ENCODE data around the gene TMEM132A. TPM values are rescaled to one million over a fixed set of nuclear protein-coding genes. Genes with fewer than 3 reads are reported as not detected.

The TMEM132A gene
- total RNA-seq, 2 experiments from 2014 or later: 0.52 to 0.93 TPM

GRCh38 chr11:60919956-60920355 lies 4.3 kb upstream of the TMEM132A start:
- peaks cover 36% of the 10 kb centered on the region for H3K36me3 Mint-ChIP-seq
- CTCF ChIA-PET: interaction anchor here (1.6 kb wide), 1 partner anchor 267 kb away, joined by 4 read pairs; no protein-coding TSS in a partner anchor

GRCh38 chr11:60921259-60921658 lies 3.0 kb upstream of the TMEM132A start:
- CTCF ChIA-PET: no interaction called here
- no peak for DNase-seq
- H3K36me3 Mint-ChIP-seq: peaks cover 34% of the 10 kb centered on the region
- ATAC-seq: no peak
- no peak overlapping the region for H3K4me3 Mint-ChIP-seq
- H3K4me1 Mint-ChIP-seq: peaks cover 19% of the 10 kb centered on the region
- H3K9me3 Mint-ChIP-seq (ENCODE audit: low read depth): no peaks in the 10 kb centered on the region
- H3K27me3 Mint-ChIP-seq: peaks cover 22% of the 10 kb centered on the region
- no peak overlapping the region for H3K27ac Mint-ChIP-seq

More at GRCh38 chr11:60919956-60920355, 4.3 kb upstream of the TMEM132A start:
- DNase-seq: no peak
- Mint-ChIP-seq H3K27me3 (peaks cover 9% of the 10 kb centered on the region), H3K4me3 (no peak overlapping the region), H3K27ac (no peak overlapping the region), H3K9me3 (ENCODE audit: low read depth) (no peaks in the 10 kb centered on the region), H3K4me1 (peaks cover 20% of the 10 kb centered on the region)
- no peak for ATAC-seq

DNA sequence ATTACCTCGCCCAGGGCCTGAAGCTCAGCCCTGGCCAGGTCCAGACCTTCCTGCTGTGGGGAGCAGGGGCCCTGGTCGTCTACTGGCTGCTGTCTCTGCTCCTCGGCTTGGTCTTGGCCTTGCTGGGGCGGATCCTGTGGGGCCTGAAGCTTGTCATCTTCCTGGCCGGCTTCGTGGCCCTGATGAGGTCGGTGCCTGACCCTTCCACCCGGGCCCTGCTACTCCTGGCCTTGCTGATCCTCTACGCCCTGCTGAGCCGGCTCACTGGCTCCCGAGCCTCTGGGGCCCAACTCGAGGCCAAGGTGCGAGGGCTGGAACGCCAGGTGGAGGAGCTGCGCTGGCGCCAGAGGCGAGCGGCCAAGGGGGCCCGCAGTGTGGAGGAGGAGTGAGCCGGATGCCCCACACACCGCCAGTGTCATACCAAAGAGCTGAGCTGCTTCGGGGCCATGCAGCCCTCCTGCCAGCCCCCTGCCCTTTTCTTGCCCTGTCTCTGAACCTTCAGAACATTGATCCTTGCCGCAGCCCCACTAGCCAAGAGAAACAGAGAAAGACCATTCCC lies 2.4 kb upstream of the TMEM132A start:
- DNase-seq: no peak
- H3K9me3 Mint-ChIP-seq (ENCODE audit: low read depth): no peaks in the 10 kb centered on the region
- no peak for ATAC-seq
- H3K36me3 Mint-ChIP-seq: peaks cover 34% of the 10 kb centered on the region
- CTCF ChIA-PET: no interaction called here
- peaks cover 28% of the 10 kb centered on the region for H3K27me3 Mint-ChIP-seq
- no peak overlapping the region for H3K27ac Mint-ChIP-seq
- H3K4me3 Mint-ChIP-seq: no peak overlapping the region
- peaks cover 15% of the 10 kb centered on the region for H3K4me1 Mint-ChIP-seq

GRCh38 chr11:60922906-60923305 lies 1.4 kb upstream of the TMEM132A start:
- DNase-seq (no peak), ATAC-seq (no peak)
- Mint-ChIP-seq H3K27me3 (peaks cover 32% of the 10 kb centered on the region), H3K4me3 (no peak overlapping the region), H3K36me3 (peaks cover 32% of the 10 kb centered on the region), H3K4me1 (peaks cover 12% of the 10 kb centered on the region), H3K27ac (no peak overlapping the region), H3K9me3 (ENCODE audit: low read depth) (no peaks in the 10 kb centered on the region)
- CTCF ChIA-PET: no interaction called here

DNA sequence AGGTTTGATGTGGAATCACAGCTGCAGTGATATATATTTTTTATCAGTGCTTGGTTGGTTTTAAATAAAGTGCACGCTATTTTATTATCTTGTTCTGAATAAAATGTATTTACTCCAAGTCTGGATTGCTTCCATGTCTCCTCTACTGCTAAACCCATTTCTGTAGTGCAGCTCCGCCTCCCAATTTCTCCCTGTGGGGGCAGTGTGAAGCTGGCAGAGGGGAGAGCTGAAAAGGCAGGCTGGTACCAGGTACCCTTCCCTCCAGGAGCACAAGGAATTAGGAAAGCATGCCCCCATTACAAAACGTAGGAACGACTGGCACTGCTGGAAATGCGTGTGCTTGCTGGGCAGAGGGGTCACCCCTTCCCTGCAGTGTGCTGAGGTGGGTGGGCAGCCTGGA lies 934 bp upstream of the TMEM132A start:
- Mint-ChIP-seq H3K4me3 (no peak overlapping the region), H3K36me3 (peaks cover 32% of the 10 kb centered on the region)
- no peak for ATAC-seq

GRCh38 chr11:60923800-60924109 lies 505 bp upstream of the TMEM132A start:
- H3K4me3 Mint-ChIP-seq: peak overlapping the region; percentile 21
- CTCF ChIA-PET: interaction anchor here (0.9 to 1.1 kb wide), 3 partner anchors 8 to 93 kb away, joined by 3 to 4 read pairs (median 3); no protein-coding TSS in a partner anchor
- no peak for ATAC-seq

More for the DNA sequence above, 934 bp upstream of the TMEM132A start:
- no peak for DNase-seq
- CTCF ChIA-PET: interaction anchor here (0.9 to 1.1 kb wide), 3 partner anchors 8 to 92 kb away, joined by 3 to 4 read pairs (median 3); no protein-coding TSS in a partner anchor
- peaks cover 32% of the 10 kb centered on the region for H3K27me3 Mint-ChIP-seq
- no peaks in the 10 kb centered on the region for H3K9me3 Mint-ChIP-seq (ENCODE audit: low read depth)
- no peak overlapping the region for H3K27ac Mint-ChIP-seq
- peaks cover 12% of the 10 kb centered on the region for H3K4me1 Mint-ChIP-seq

DNA sequence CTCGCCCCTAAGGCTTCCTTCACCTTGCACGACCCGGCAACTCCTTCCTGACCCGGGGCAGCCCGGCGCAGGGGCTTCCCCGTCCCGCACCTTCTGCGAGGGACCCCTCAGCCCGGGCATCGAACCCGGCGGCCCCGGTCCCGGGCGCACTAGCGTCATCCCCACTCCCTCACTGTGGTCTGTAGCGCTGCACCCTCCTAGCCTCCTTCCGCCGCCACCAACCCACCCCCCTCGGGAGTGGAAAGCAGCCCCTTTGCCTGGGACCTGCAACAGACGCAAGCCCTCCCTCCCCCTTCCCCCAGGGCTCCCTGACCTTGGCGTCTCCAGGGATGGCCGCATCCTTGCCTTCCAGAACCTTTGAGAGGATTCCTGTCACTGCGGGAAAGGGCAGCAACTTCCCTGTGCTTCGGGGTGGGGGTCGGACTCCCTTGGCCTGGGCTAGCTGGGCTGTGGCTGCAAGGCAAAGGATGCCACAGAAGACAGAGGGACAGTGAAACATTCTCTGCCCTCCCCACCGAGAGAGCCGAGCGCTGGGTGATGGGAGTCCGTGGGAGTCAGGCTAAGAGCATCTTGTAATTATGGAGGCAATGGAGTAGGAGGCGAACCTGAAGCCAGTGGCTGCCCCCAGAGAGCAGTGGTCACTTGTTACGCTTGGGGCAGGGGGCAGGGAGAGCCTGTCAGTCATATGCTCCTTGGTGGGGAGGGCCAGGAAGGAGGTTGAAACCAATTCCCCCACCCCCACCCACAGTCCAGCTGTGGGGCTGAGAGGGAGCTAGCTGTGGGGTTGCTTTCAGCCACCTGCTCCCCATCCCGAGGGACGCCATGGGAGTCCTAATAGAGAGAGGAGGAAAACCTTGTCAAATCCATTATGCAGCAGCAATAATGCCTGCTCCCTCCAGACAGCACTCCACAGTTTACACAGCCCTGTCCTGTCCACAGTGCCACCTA lies 920 bp downstream of the TMEM132A start:
- DNase-seq (no peak), ATAC-seq (peak; percentile 27)
- H3K4me1 Mint-ChIP-seq: peaks cover 12% of the 10 kb centered on the region
- CTCF ChIA-PET: no interaction called here
- peaks cover 41% of the 10 kb centered on the region for H3K27me3 Mint-ChIP-seq
- no peaks in the 10 kb centered on the region for H3K9me3 Mint-ChIP-seq (ENCODE audit: low read depth)
- H3K4me3 Mint-ChIP-seq: peak overlapping the region; percentile 15
- peaks cover 23% of the 10 kb centered on the region for H3K36me3 Mint-ChIP-seq
- H3K27ac Mint-ChIP-seq: no peak overlapping the region

More at GRCh38 chr11:60923800-60924109, 505 bp upstream of the TMEM132A start:
- H3K4me1 Mint-ChIP-seq: peaks cover 12% of the 10 kb centered on the region
- H3K9me3 Mint-ChIP-seq (ENCODE audit: low read depth): no peaks in the 10 kb centered on the region
- H3K27ac Mint-ChIP-seq: no peak overlapping the region
- H3K36me3 Mint-ChIP-seq: peaks cover 32% of the 10 kb centered on the region
- DNase-seq: no peak
- peaks cover 32% of the 10 kb centered on the region for H3K27me3 Mint-ChIP-seq

- H3K4me1 Mint-ChIP-seq: peaks cover 12% of the 10 kb centered on the region
- H3K36me3 Mint-ChIP-seq: peaks cover 17% of the 10 kb centered on the region
- DNase-seq (no peak), ATAC-seq (no peak)
- H3K9me3 Mint-ChIP-seq (ENCODE audit: low read depth): no peaks in the 10 kb centered on the region
- H3K4me3 Mint-ChIP-seq: no peak overlapping the region
- no peak overlapping the region for H3K27ac Mint-ChIP-seq
- CTCF ChIA-PET: no interaction called here
- peaks cover 44% of the 10 kb centered on the region for H3K27me3 Mint-ChIP-seq
Measured at GRCh38 chr11:60925868-60926267, 1.6 kb downstream of the TMEM132A start.

DNA sequence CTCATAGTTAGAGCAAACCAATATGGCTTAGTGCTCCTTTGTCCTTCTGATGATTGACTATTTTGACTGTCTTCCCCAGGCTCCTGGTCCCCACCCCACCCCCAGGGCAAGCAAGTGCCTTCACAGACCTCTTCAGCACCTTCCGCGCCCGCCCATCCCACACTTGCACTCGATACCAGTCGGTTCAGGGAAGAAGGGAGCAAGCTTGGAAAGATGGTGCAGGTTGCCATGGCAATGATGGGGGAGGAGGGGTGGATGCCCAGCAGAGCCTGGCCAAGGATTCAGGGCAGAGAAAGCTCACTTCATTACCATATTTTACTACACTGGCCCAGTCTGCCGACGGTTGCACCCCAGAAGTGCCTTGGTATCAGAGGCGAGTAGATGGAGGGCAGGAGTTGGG lies 2.2 kb downstream of the TMEM132A start:
- peaks cover 12% of the 10 kb centered on the region for H3K4me1 Mint-ChIP-seq
- H3K27me3 Mint-ChIP-seq: peaks cover 47% of the 10 kb centered on the region
- CTCF ChIA-PET: no interaction called here
- ATAC-seq (no peak), DNase-seq (no peak)
- H3K27ac Mint-ChIP-seq: no peak overlapping the region
- no peak overlapping the region for H3K4me3 Mint-ChIP-seq
- peaks cover 12% of the 10 kb centered on the region for H3K36me3 Mint-ChIP-seq
- no peaks in the 10 kb centered on the region for H3K9me3 Mint-ChIP-seq (ENCODE audit: low read depth)

DNA sequence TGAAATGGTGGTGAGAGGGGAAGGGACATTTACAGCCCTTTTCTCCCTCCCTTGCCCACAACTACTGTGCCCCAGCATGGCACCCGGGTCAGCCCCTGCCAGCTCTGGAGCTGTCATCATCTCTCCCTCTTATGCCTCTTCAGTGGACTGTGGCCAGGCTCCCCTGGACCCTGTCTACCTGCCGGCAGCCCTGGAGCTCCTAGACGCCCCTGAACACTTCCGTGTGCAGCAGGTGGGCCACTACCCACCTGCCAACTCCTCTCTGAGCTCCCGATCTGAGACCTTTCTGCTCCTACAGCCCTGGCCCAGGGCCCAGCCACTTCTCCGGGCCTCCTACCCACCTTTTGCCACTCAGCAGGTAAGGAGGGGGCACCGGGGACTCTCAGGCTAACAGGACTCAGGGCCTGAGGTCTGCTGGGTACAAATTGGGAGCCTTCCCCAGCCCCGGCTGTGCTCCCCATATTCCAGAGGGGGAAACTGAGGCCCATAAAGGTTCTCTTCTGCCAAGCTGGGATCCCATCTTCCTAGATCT lies 2.9 kb downstream of the TMEM132A start:
- ATAC-seq (no peak), DNase-seq (no peak)
- Mint-ChIP-seq H3K36me3 (peaks cover 9% of the 10 kb centered on the region), H3K4me3 (no peak overlapping the region), H3K27me3 (peaks cover 47% of the 10 kb centered on the region), H3K4me1 (peaks cover 12% of the 10 kb centered on the region), H3K27ac (no peak overlapping the region), H3K9me3 (ENCODE audit: low read depth) (no peaks in the 10 kb centered on the region)
- CTCF ChIA-PET: interaction anchor here (1.7 kb wide), 1 partner anchor 11 kb away, joined by 5 read pairs; no protein-coding TSS in a partner anchor

DNA sequence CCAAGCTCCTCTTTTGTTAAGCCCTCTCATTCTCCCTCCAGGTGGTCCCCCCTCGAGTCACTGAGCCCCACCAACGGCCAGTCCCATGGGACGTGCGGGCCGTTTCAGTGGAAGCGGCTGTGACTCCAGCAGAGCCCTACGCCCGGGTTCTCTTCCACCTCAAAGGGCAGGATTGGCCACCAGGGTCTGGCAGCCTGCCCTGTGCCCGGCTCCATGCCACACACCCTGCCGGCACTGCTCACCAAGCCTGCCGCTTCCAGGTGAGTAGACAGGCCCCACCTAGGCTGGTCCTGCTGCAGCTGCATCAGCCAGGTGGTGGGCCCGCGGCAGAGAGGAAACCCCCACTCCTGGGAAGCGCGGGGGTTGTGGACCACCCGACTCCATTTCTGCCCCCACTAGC lies 3.3 kb downstream of the TMEM132A start:
- H3K27me3 Mint-ChIP-seq: peaks cover 47% of the 10 kb centered on the region
- CTCF ChIA-PET: interaction anchor here (1.7 kb wide), 1 partner anchor 12 kb away, joined by 5 read pairs; no protein-coding TSS in a partner anchor
- no peak for DNase-seq
- H3K4me3 Mint-ChIP-seq: no peak overlapping the region
- H3K36me3 Mint-ChIP-seq: peaks cover 5% of the 10 kb centered on the region
- H3K4me1 Mint-ChIP-seq: peaks cover 12% of the 10 kb centered on the region
- no peak overlapping the region for H3K27ac Mint-ChIP-seq
- ATAC-seq: no peak
- no peaks in the 10 kb centered on the region for H3K9me3 Mint-ChIP-seq (ENCODE audit: low read depth)

DNA sequence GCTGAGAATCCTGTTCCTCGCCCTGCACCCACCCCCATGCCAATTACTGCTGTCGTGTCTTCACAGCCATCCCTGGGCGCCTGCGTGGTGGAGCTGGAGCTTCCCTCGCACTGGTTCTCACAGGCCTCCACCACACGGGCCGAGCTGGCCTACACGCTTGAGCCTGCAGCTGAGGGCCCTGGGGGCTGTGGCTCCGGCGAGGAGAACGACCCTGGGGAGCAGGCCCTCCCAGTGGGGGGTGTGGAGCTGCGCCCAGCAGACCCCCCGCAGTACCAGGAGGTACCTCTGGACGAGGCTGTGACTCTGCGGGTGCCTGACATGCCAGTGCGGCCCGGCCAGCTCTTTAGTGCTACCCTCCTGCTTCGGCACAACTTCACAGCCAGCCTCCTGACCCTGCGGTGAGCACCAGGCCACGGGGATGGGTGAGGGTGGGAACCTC lies 4.3 kb downstream of the TMEM132A start:
- CTCF ChIA-PET: interaction anchor here (1.7 kb wide), 1 partner anchor 13 kb away, joined by 5 read pairs; no protein-coding TSS in a partner anchor

DNA sequence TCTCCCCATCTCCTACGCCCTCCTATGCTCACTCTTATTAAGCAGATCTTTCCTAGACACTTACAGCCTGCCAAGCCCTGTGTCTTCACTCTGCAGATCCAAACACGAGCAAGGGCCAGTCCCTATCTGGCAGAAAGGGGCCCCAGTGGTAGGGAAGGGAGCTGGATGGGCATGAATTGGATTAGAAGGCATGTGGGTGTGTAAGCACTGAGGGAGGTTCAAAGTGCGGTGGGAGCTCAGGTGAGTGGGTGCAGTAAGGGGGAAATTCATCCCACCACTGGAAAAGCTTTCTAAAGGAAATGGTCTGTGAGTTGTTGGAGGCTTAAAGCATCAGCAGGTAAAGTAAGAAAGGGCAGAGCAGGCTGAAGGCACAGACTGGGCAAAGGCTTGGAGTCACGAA lies 5.5 kb downstream of the TMEM132A start:
- CTCF ChIA-PET: interaction anchor here (1.0 kb wide), 1 partner anchor 15 kb away, joined by 4 read pairs; no protein-coding TSS in a partner anchor
- no peak for DNase-seq
- H3K4me3 Mint-ChIP-seq: no peak overlapping the region
- no peaks in the 10 kb centered on the region for H3K9me3 Mint-ChIP-seq (ENCODE audit: low read depth)
- peaks cover 39% of the 10 kb centered on the region for H3K27me3 Mint-ChIP-seq
- no peaks in the 10 kb centered on the region for H3K36me3 Mint-ChIP-seq
- H3K27ac Mint-ChIP-seq: no peak overlapping the region
- ATAC-seq: no peak
- H3K4me1 Mint-ChIP-seq: peaks cover 6% of the 10 kb centered on the region

More for the DNA sequence above, 4.3 kb downstream of the TMEM132A start:
- Mint-ChIP-seq H3K27me3 (peaks cover 43% of the 10 kb centered on the region), H3K36me3 (no peaks in the 10 kb centered on the region), H3K4me1 (peaks cover 10% of the 10 kb centered on the region), H3K9me3 (ENCODE audit: low read depth) (no peaks in the 10 kb centered on the region), H3K4me3 (no peak overlapping the region), H3K27ac (no peak overlapping the region)
- no peak for DNase-seq
- no peak for ATAC-seq

All from activated CD8-positive, alpha-beta memory T cell treated with anti-CD3 and anti-CD28 coated beads, Interleukin-2, amount 10 ng/mL, durations not matched to agents 7 days and 5 days (primary cell).